ENCODE results near the gene RAB9A. TPM values are rescaled to one million over a fixed set of nuclear protein-coding genes. Genes with fewer than 3 reads are reported as not detected.

RAB9A gene
- polyA plus RNA-seq, 3 donors, result 17.9 to 38.1 (median 30.8) TPM

GRCh38 chrX:13711141-13711540, 22.2 kb downstream of the RAB9A start:
- 93% methylated on average over 3 of the region's 4 CpGs for WGBS (ENCODE audit: insufficient coverage)
- H3K27me3 ChIP-seq (ENCODE audit: control insufficient read depth in 2 of 2, insufficient read depth in 2 of 2, low read length in 2 of 2), result no peaks in the 10 kb centered on the region
- no peak overlapping the region for H3K4me3 ChIP-seq (replicated peaks in 1 of 3; ENCODE audit: low read depth in 2 of 3, low read length in 3 of 3)
- no peaks in the 10 kb centered on the region for H3K9me3 ChIP-seq (replicated peaks in 1 of 2; ENCODE audit: control insufficient read depth in 1 of 2, insufficient read depth in 1 of 2, low read length in 2 of 2)
- H3K4me1 ChIP-seq (ENCODE audit: control insufficient read depth in 1 of 2, insufficient read depth in 2 of 2, low read length in 2 of 2), result no peaks in the 10 kb centered on the region
- peaks cover 29 to 58% of the 10 kb centered on the region in 2 donors for H3K36me3 ChIP-seq (replicated peaks in 1 of 2; ENCODE audit: control insufficient read depth in 1 of 2, insufficient read depth in 2 of 2, low read length in 2 of 2)
- H3K27ac ChIP-seq (ENCODE audit: low read depth in 1 of 2, low read length in 2 of 2), result no peak overlapping the region
- no peak overlapping the region for H2AFZ ChIP-seq (ENCODE audit: insufficient read depth, low read depth, low read length, poor library complexity, severe bottlenecking)
- H3K79me2 ChIP-seq (ENCODE audit: insufficient read depth, low read length), result peaks cover 45% of the 10 kb centered on the region
- Mint-ChIP-seq H3K36me3 (peaks cover 30 to 43% of the 10 kb centered on the region in 2 donors), H3K4me3 (no peak overlapping the region), H3K9me3 (no peaks in the 10 kb centered on the region), H3K27me3 (ENCODE audit: low read depth in 3 of 3) (peaks cover 0 to 3% (median 2%) of the 10 kb centered on the region in 3 donors), H3K4me1 (no peaks in the 10 kb centered on the region), H3K27ac (peak overlapping the region in 3 of 7 donors; percentile 41 to 60 (median 43))
- DNase-seq, result no peak
- no peak overlapping the region for H3K4me2 ChIP-seq (replicated peaks; ENCODE audit: extremely low read depth, low read length, poor library complexity, severe bottlenecking)
- peaks cover 55% of the 10 kb centered on the region for H4K20me1 ChIP-seq (ENCODE audit: insufficient read depth, low read length)
- H3K9ac ChIP-seq (ENCODE audit: insufficient read depth, low read length, poor library complexity, severe bottlenecking), result no peak overlapping the region
- intact Hi-C loops (cut with micrococcal nuclease), result no loop called here
- TF ChIP-seq, protein P1, sequence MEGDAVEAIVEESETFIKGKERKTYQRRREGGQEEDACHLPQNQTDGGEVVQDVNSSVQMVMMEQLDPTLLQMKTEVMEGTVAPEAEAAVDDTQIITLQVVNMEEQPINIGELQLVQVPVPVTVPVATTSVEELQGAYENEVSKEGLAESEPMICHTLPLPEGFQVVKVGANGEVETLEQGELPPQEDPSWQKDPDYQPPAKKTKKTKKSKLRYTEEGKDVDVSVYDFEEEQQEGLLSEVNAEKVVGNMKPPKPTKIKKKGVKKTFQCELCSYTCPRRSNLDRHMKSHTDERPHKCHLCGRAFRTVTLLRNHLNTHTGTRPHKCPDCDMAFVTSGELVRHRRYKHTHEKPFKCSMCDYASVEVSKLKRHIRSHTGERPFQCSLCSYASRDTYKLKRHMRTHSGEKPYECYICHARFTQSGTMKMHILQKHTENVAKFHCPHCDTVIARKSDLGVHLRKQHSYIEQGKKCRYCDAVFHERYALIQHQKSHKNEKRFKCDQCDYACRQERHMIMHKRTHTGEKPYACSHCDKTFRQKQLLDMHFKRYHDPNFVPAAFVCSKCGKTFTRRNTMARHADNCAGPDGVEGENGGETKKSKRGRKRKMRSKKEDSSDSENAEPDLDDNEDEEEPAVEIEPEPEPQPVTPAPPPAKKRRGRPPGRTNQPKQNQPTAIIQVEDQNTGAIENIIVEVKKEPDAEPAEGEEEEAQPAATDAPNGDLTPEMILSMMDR (IDR thresholded peaks at IDR 0.05), result no peak

DNA sequence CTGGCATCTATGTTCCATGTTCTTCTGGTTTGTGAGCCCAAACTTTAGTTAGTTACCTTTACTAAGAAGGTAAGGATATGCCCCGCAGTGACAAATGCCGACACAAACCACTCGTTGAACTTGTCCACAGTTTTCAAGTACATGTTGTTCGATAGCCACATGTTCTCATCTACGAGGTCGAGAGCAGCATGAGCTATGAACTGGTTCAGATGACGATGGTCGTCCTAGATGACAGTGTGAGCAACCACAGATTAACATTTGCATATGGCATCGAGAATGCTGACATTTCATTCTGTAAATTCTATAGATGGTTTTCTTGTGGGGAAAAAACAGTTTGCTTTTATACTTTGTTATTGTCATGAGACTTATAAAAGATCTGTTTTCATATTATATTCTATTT, 27.5 kb downstream of the RAB9A start:
- H3K27ac ChIP-seq (ENCODE audit: low read depth in 1 of 2, low read length in 2 of 2), result no peak overlapping the region
- H3K4me2 ChIP-seq (replicated peaks; ENCODE audit: extremely low read depth, low read length, poor library complexity, severe bottlenecking), result no peak overlapping the region
- Mint-ChIP-seq H3K27ac (no peak overlapping the region), H3K36me3 (peaks cover 23 to 42% of the 10 kb centered on the region in 2 donors), H3K4me3 (no peak overlapping the region), H3K4me1 (no peaks in the 10 kb centered on the region), H3K9me3 (no peaks in the 10 kb centered on the region), H3K27me3 (ENCODE audit: low read depth in 3 of 3) (no peaks in the 10 kb centered on the region)
- H3K79me2 ChIP-seq (ENCODE audit: insufficient read depth, low read length), result peaks cover 9% of the 10 kb centered on the region
- no peak for DNase-seq
- no peak overlapping the region for H2AFZ ChIP-seq (ENCODE audit: insufficient read depth, low read depth, low read length, poor library complexity, severe bottlenecking)
- no CpG with 5 or more reads among the region's 9 CpGs for WGBS (ENCODE audit: insufficient coverage)
- H3K4me1 ChIP-seq (ENCODE audit: control insufficient read depth in 1 of 2, insufficient read depth in 2 of 2, low read length in 2 of 2), result no peaks in the 10 kb centered on the region
- intact Hi-C loops (cut with micrococcal nuclease), result no loop called here
- H3K27me3 ChIP-seq (ENCODE audit: control insufficient read depth in 2 of 2, insufficient read depth in 2 of 2, low read length in 2 of 2), result no peaks in the 10 kb centered on the region
- H3K9me3 ChIP-seq (replicated peaks in 1 of 2; ENCODE audit: control insufficient read depth in 1 of 2, insufficient read depth in 1 of 2, low read length in 2 of 2), result no peaks in the 10 kb centered on the region
- H3K9ac ChIP-seq (ENCODE audit: insufficient read depth, low read length, poor library complexity, severe bottlenecking), result no peak overlapping the region
- peaks cover 17 to 46% of the 10 kb centered on the region in 2 donors for H3K36me3 ChIP-seq (replicated peaks in 1 of 2; ENCODE audit: control insufficient read depth in 1 of 2, insufficient read depth in 2 of 2, low read length in 2 of 2)
- H3K4me3 ChIP-seq (replicated peaks in 1 of 3; ENCODE audit: low read depth in 2 of 3, low read length in 3 of 3), result no peak overlapping the region
- peaks cover 5% of the 10 kb centered on the region for H4K20me1 ChIP-seq (ENCODE audit: insufficient read depth, low read length)
- TF ChIP-seq, protein P1 (IDR thresholded peaks at IDR 0.05), result no peak

Measured in CD14-positive monocyte (primary cell).